ENCODE results near the gene RAD51C.
"Not testable (repeated sequence)": the region's sequence is repeated elsewhere in the genome, so short reads cannot be mapped to it uniquely, and the experiment has no call there.

Gene RAD51C

DNA sequence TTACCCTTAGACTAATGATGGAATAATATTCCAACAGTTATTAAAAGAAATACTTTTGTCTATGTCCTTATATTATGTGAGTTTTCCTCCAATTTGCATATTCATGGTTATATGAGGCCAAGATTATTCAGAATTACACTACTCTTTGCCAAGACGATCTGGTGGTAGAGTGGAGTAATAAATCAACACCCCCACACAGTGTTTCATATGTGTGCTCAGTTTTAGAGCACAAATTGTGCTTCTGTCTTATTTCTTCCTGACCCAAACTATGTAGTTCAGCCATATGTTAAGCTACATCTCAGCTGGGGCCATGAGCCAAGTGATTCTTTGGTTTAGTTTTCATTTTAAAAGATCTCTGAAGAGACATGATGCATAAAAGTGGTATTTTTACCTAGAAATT, 36.4 kb downstream of the RAD51C start:
- DNase-seq (ENCODE audit: insufficient read length, low spot score) = no peak
- FAIRE-seq = peak; percentile 5
- no peak for TF ChIP-seq SPI1 (IDR thresholded peaks at IDR 0.05; ENCODE audit: low read depth, low read length)
- TF ChIP-seq PAX5 (IDR thresholded peaks at IDR 0.05; ENCODE audit: insufficient read depth, low read length, severe bottlenecking) = no peak
- no peak for TF ChIP-seq POLR2A (IDR thresholded peaks at IDR 0.05; ENCODE audit: low read depth, low read length)
- TF ChIP-seq POLR2AphosphoS5 (IDR thresholded peaks at IDR 0.05; ENCODE audit: low read depth, low read length) = no peak
- no peak for TF ChIP-seq POU2F2 (IDR thresholded peaks at IDR 0.05; ENCODE audit: low read depth, low read length)
- no peak for TF ChIP-seq TAF1 (IDR thresholded peaks at IDR 0.05; ENCODE audit: low read depth, low read length)

DNA sequence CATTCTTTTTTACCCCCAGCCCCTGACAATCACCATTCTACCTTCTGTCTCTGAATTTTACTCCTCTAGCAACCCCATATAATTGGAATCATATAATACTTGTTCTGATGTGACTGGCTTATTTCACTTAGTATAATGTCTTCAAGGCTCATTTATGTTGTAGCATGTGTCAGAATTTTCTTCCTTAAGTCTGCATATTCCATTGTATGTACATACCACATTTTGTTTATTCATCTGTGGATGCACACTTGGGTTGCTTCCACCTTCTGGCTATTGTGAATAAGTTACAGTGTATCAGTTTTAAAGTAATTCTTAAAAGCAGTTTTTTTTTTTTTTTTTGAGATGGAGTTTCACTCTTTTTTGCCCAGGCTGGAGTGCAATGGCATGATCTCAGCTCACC, 38.5 kb downstream of the RAD51C start:
- no peak for FAIRE-seq
- no peak for DNase-seq (ENCODE audit: insufficient read length, low spot score)
- TF ChIP-seq SPI1 (IDR thresholded peaks at IDR 0.05; ENCODE audit: low read depth, low read length) = no peak
- no peak for TF ChIP-seq TAF1 (IDR thresholded peaks at IDR 0.05; ENCODE audit: low read depth, low read length)
- TF ChIP-seq POLR2AphosphoS5 (IDR thresholded peaks at IDR 0.05; ENCODE audit: low read depth, low read length) = no peak
- TF ChIP-seq POLR2A (IDR thresholded peaks at IDR 0.05; ENCODE audit: low read depth, low read length) = no peak
- TF ChIP-seq PAX5 (IDR thresholded peaks at IDR 0.05; ENCODE audit: insufficient read depth, low read length, severe bottlenecking) = no peak
- no peak for TF ChIP-seq POU2F2 (IDR thresholded peaks at IDR 0.05; ENCODE audit: low read depth, low read length)

GRCh38 chr17:58734040-58734439, 41.6 kb downstream of the RAD51C start:
- TF ChIP-seq TAF1 (IDR thresholded peaks at IDR 0.05; ENCODE audit: low read depth, low read length) (no peak), SPI1 (IDR thresholded peaks at IDR 0.05; ENCODE audit: low read depth, low read length) (no peak)
- no peak for FAIRE-seq
- no peak for DNase-seq (ENCODE audit: insufficient read length, low spot score)

DNA sequence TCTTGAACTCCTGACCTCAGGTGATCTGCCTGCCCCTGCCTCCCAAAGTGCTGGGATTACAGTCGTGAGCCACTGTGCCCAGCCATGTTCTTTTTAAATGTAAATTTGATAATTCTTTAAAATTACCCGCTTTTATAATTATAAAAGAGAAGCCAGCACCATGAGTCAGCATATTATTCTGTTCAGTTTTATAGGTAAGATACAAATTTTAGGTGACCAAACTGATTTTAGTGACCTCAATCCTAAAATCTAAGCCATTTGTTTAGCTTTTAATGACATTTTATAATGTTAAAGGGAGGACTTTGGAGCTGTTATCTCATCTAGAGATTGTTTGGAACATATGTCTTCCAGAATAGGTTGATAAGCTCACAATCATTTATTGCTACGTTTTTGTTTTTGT, 42.4 kb downstream of the RAD51C start:
- no peak for FAIRE-seq
- no peak for DNase-seq (ENCODE audit: insufficient read length, low spot score)
- TF ChIP-seq SPI1 (IDR thresholded peaks at IDR 0.05; ENCODE audit: low read depth, low read length) (no peak), POU2F2 (IDR thresholded peaks at IDR 0.05; ENCODE audit: low read depth, low read length) (no peak), POLR2A (IDR thresholded peaks at IDR 0.05; ENCODE audit: low read depth, low read length) (no peak), TAF1 (IDR thresholded peaks at IDR 0.05; ENCODE audit: low read depth, low read length) (no peak)

DNA sequence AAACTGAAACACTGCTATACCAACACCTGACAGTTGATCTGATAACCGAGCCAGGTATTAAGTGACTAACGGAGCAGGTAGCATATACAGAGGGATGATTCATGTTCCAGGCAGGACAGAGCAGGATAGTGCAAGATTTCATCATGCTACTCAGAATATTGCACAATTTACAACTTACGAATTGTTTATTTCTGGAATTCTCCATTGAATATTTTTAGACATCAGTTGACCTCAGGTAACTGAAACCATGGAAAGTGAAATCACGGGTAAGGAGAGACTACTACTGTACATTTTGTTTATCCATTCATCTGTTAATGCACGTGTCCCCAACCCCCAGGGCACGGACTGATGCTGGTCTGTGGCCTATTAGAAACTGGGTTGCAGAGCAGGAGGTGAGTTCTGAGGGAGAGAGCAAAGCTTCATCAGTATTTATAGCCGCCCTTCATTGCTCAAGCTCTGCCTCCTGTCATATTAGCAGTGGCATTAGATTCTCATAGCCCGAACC, 48.8 kb downstream of the RAD51C start:
- FAIRE-seq (no peak), DNase-seq (ENCODE audit: insufficient read length, low spot score) (no peak)
- TF ChIP-seq POLR2A (IDR thresholded peaks at IDR 0.05; ENCODE audit: low read depth, low read length) (no peak), PAX5 (IDR thresholded peaks at IDR 0.05; ENCODE audit: insufficient read depth, low read length, severe bottlenecking) (no peak), POLR2AphosphoS5 (IDR thresholded peaks at IDR 0.05; ENCODE audit: low read depth, low read length) (no peak), SPI1 (IDR thresholded peaks at IDR 0.05; ENCODE audit: low read depth, low read length) (no peak), POU2F2 (IDR thresholded peaks at IDR 0.05; ENCODE audit: low read depth, low read length) (no peak), TAF1 (IDR thresholded peaks at IDR 0.05; ENCODE audit: low read depth, low read length) (no peak)

GRCh38 chr17:58747674-58748073, 55.3 kb downstream of the RAD51C start:
- TF ChIP-seq TAF1 (IDR thresholded peaks at IDR 0.05; ENCODE audit: low read depth, low read length) (no peak), PAX5 (IDR thresholded peaks at IDR 0.05; ENCODE audit: insufficient read depth, low read length, severe bottlenecking) (no peak), SPI1 (IDR thresholded peaks at IDR 0.05; ENCODE audit: low read depth, low read length) (no peak), POLR2A (IDR thresholded peaks at IDR 0.05; ENCODE audit: low read depth, low read length) (no peak)
- DNase-seq (ENCODE audit: insufficient read length, low spot score) (no peak), FAIRE-seq (peak; percentile 80)

GRCh38 chr17:58749627-58750026, 57.2 kb downstream of the RAD51C start:
- DNase-seq (ENCODE audit: insufficient read length, low spot score); FAIRE-seq: not testable (repeated sequence)

DNA sequence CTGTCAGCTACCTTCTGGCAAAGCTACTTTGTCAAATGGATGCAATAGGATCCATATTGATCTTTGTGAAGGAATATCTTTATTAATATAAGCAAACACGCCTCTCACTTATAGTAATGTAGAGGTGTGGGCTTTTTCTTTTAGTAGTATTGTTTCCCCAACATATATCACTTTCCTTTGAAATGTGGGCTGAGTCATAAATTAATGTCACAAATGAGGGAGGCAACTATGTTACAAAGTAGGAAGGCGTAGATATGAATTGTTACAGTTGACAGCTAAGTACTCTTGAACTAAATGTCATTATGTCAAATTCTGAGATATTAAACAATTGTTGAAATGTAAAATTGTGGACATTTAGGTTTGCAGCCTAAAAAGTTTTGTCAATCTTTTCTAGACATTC, 60.6 kb downstream of the RAD51C start:
- DNase-seq (ENCODE audit: insufficient read length, low spot score) = no peak
- FAIRE-seq = no peak
- TF ChIP-seq TAF1 (IDR thresholded peaks at IDR 0.05; ENCODE audit: low read depth, low read length) (no peak), SPI1 (IDR thresholded peaks at IDR 0.05; ENCODE audit: low read depth, low read length) (no peak), POU2F2 (IDR thresholded peaks at IDR 0.05; ENCODE audit: low read depth, low read length) (no peak), PAX5 (IDR thresholded peaks at IDR 0.05; ENCODE audit: insufficient read depth, low read length, severe bottlenecking) (no peak), POLR2A (IDR thresholded peaks at IDR 0.05; ENCODE audit: low read depth, low read length) (no peak), POLR2AphosphoS5 (IDR thresholded peaks at IDR 0.05; ENCODE audit: low read depth, low read length) (no peak)

DNA sequence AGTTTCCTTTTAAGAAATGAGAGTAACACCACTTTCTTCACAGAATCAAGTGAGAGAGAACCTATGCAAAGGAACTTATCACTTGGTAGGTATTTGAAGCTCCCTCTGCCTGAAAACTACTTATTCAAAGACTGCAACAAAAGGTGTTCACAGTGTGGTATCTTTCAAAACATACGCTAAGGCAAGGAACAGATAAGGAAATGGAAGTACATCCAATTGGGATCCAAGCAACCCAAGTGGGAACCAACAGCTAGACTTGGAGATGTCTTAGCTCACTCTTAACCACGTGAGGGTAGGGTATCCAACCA, 62.8 kb downstream of the RAD51C start:
- DNase-seq (ENCODE audit: insufficient read length, low spot score) (no peak), FAIRE-seq (no peak)
- TF ChIP-seq TAF1 (IDR thresholded peaks at IDR 0.05; ENCODE audit: low read depth, low read length) (no peak), POU2F2 (IDR thresholded peaks at IDR 0.05; ENCODE audit: low read depth, low read length) (no peak), POLR2A (IDR thresholded peaks at IDR 0.05; ENCODE audit: low read depth, low read length) (no peak), PAX5 (IDR thresholded peaks at IDR 0.05; ENCODE audit: insufficient read depth, low read length, severe bottlenecking) (no peak), POLR2AphosphoS5 (IDR thresholded peaks at IDR 0.05; ENCODE audit: low read depth, low read length) (no peak), SPI1 (IDR thresholded peaks at IDR 0.05; ENCODE audit: low read depth, low read length) (no peak)

DNA sequence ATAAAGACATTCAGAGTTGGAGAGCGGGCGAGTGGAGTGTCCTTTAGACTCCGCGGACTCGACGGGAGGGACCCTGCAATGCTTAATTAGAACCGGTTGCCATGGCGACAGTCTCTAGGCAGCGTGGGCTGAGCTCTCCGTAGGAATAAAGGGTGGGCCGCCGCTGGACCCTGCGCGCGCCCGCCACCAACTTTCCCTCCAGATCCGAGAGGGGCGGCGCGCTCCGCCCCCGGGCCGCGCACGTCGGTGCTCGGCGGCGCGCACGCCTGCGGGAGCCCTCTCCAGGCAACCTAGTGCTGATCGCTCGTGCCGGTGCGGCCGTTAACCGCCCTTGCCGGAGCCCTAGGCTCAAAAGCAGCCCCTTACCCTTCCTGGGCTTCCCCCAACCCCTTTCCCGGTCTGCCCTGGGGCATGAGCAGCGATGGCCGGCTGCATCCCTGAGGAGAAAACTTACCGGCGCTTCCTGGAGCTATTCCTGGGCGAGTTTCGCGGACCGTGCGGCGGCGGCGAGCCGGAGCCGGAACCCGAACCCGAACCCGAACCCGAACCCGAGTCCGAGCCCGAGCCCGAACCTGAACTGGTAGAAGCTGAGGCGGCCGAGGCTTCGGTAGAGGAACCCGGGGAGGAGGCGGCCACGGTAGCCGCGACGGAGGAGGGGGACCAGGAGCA, 63.3 kb downstream of the RAD51C start, which contains the start of gene PPM1E:
Gene PPM1E, plus strand, starts transcription at position 278 of the 669 bp plus-strand sequence.
- DNase-seq (ENCODE audit: insufficient read length, low spot score) = peak; percentile 78
- FAIRE-seq = peak; percentile 93
- no peak for TF ChIP-seq POU2F2 (IDR thresholded peaks at IDR 0.05; ENCODE audit: low read depth, low read length)
- no peak for TF ChIP-seq POLR2A (IDR thresholded peaks at IDR 0.05; ENCODE audit: low read depth, low read length)
- no peak for TF ChIP-seq POLR2AphosphoS5 (IDR thresholded peaks at IDR 0.05; ENCODE audit: low read depth, low read length)
- no peak for TF ChIP-seq TAF1 (IDR thresholded peaks at IDR 0.05; ENCODE audit: low read depth, low read length)
- TF ChIP-seq PAX5 (IDR thresholded peaks at IDR 0.05; ENCODE audit: insufficient read depth, low read length, severe bottlenecking) = no peak
- no peak for TF ChIP-seq SPI1 (IDR thresholded peaks at IDR 0.05; ENCODE audit: low read depth, low read length)
